HG03469 (cell line): ENCODE measurements around the gene KIF16B.

Experiments used
- ATAC-seq: cut with Tn5 transposase; IDR thresholded peaks from one replicate; pipeline ENCODE4 v1.9.1; 2021; ENCODE audit warnings: mild to moderate bottlenecking, moderate library complexity, moderate number of reproducible peaks; ENCODE audit not compliant: unreplicated experiment

The KIF16B gene

DNA sequence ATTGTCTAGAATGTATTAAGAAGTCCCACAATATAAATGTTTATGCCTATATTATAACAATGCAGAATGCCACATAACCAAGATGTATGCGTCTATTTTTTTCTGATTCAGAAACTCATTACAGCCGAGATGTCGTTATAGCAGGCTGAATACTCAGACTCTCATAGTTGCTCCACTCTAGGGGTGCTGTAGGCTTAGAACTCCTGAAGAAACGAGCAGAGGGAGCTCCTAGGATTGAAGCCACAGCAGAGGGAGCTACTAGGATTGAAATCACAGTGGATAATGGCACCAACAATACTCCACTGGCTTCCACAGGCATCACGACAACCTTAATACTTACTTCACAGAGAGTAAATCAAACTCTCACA lies 208.9 kb downstream of the KIF16B start:
- ATAC-seq: no peak

DNA sequence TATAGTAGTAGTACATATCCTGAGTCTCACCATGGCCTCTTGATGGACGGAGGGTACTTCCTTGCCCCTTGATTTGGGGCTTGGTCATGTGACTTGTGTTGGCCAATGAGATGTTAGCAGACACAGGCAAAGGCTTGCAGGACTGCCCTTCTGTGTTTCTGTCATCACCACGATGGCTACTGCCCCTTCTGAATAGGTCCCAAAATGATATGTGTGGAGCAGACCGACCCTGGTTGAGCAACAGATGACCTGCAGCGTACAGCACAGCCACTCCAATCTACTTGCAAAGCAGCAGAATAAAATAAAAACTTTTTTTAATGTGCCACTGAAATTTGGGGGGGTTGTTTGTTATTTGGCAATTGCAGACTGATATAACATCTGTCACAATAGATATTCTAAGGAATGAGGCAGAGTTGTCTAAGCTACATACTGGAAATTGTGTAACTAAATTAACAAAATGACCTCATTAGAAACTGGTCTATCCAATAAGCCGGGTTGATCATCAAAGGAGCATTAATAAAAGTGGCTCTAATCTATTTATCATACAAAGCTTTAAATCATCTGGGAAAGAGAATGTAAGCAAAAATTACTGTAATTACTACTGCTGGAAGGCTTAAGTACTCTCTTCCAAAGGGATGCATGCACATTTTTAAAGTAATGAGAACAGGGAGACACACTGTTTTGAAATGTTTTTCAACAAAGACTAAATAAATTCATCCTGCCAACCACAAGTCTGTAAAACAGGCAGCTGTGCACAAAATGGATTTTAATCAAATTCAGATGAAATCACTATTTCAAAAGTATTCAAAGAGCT lies 209.5 kb downstream of the KIF16B start:
- ATAC-seq: no peak

DNA sequence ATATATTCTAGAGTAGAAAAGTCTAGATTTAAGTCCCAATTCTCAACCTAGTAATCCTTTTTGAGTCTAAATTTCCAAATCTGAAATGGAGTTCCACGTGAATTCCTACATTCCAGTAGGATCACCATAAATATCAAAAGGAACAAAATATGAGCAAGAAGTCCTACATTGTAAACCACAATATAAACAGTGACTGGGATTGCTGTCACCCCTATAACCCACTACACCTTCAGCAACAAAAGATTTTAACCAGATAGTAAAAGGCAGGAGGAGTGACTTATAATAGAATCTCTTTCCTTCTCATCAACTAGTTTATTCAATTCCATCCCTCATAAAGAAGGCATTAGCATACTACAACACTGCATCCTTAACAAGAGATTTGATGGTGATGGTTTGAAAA lies 210.6 kb downstream of the KIF16B start:
- ATAC-seq: no peak

DNA sequence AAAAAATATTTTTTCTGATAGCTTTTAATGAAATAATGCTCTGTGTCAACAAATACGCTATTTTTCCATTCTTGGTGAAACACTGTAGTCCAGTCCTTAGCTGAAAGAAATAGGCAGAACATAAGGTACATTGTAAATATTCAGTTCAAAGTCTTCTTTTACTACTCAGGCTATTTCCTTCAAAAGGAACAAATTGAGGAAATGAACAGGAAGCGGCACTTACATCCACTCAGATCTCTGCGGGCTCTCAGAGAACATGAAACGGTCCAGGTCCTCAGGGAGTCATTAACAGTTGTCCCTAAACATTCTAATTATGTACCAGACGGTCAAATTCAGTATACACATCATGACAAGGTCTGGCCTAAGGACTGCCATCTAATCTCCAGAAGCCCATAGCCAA lies 212.6 kb downstream of the KIF16B start:
- no peak for ATAC-seq

DNA sequence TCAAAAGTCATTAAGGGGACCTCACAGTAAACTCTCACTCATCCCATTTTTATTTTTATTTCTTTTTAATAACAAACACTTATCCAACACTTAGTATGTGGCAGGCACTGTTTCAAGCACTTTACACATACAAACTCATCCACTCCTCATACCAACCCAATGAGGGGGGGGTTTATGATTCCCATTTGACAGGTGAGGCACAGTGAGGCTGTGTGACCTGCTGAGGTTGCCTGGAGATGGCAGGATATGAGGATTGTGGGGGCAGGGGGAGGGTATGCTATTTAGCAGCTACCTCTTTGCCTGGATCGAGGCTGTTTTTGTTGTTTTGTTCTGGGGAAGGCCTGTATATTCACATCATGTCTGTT lies 219.8 kb downstream of the KIF16B start:
- ATAC-seq: no peak

DNA sequence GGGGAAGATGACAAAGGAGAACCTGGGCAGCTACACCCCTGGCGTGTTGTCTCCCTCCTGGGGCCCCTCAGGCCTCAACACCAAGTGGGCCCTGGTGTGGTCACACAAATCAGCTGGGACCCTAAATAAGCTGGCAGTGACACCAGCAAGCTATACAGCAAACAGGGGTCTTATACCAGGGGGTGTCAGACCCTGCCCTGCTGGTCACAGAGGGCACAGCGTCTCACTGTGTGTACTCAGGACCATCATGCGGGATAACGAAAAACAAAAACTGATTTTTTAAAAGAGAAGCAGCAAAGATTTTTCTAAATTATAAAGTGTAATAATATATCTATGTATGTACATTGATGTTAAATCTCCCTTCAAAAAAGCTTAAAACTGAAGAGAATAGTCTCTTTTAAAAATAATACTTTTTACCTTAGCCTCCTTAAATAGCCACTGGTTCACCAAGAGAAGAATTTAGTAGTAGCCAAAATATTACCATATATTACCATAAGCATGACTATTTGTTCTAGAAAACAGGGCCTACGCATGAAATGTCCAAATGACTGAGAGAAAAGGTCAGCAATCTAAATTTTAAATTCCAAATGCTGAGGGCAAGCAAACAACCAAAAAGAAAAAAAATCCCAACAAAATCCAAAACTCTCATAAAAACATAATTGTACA lies 220.4 kb downstream of the KIF16B start:
- no peak for ATAC-seq

DNA sequence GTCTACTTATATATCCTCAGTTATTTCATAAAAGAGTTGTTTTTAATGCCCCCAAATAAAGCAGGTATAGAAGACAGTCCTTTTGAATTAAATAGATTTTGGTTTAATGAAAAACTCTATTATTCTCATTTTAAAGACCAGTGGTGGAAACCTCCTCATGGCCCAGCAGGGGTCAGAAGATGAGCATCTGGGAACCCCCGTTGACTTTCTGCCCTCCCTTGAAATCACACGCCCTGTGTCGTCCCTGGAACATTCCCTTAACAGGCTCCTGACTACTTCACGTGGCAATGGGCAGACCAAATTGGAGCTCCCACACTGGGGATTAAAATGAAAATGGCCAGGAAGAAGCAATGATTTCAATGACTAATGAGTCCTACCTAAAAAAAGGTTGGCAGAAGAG lies 220.9 kb downstream of the KIF16B start:
- no peak for ATAC-seq

DNA sequence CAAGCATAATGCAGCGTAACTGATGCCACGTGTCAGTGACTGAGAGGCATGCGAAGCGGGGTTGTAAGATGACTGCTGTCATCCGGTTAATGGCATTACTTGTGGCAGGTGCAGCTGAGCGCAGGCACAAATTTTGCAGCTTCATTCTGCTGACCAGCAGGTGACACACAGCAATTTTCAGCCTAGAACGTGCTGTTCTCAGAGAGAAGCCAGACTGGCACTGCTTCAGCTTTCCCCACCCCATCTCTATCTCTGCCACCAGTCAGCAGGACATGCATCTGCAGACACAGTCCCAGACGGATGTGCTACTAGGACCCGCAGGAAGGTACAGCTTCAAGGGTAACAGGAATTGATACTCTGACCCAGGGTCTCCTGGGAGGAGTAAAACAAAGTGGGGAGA lies 221.8 kb downstream of the KIF16B start:
- ATAC-seq: no peak

DNA sequence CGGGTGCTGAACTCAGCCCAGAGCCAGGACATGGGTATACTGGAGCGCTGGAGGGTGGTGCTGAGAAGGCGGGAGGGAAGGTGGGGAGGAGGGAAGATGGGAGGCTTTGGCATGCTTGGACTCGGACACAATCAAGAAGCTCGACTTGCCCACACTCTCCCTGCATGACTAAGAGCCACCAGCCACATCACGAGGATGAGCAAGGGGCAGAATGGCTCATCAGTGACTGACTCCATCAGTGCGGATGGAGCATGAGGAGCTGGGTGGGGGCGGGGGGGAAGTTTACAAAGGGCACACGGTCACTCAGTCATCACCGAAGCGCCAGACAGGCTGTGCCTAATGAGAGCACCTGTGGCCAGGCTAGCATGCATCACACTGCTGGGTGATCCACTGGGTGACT lies 222.8 kb downstream of the KIF16B start:
- ATAC-seq: no peak

DNA sequence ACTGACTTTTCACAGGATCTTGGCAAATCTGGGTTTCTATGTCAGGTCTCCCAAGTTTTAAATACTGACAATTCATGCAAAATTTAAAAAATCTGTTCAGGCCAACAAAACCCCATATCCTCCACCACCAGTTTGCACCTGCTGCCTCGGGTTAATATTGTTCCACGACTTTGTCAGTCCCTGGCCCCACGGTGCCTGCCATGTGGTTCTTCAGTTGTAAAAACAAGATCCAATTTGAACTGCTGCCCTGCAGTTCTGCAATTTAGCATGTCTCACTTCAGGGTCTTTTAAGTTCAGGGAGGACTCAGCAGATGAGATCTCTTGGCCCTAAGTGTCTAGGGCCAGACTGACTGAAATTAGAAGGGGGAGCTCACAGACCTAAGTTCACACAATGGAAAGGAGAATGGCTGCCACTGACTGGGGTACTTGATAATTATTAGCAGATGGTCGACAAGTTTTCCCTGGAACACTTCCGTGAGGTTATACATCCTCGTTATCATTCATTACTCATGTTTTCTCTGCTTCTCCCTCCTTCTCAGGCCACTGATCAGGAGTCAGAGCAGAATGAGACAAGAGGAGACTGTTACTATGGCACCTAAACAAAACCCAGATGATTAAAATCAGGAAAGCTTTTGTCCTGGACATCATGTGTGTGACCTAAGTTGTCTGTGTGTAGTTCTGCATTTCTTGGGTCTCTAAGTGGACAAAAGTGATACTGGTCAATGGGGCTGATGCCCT lies 223.6 kb downstream of the KIF16B start:
- no peak for ATAC-seq

DNA sequence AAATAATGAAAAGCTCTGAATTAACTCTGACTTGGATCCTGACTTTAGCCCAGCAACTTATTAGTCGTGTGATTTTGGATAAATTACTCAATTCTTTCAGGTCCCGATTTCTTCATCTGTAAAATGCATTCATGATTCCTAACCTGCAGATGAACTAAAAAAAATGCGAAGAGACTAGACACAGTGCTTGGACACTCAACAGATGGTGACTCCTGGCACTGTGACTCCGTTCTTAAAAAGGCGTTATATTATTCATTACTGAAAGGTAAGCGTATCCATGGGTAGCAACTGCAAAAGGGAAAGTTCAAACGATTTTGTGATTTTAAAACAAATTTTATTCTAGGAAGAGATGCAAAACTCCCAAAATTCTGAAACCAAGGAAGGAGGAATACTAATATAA lies 226.3 kb downstream of the KIF16B start:
- no peak for ATAC-seq

DNA sequence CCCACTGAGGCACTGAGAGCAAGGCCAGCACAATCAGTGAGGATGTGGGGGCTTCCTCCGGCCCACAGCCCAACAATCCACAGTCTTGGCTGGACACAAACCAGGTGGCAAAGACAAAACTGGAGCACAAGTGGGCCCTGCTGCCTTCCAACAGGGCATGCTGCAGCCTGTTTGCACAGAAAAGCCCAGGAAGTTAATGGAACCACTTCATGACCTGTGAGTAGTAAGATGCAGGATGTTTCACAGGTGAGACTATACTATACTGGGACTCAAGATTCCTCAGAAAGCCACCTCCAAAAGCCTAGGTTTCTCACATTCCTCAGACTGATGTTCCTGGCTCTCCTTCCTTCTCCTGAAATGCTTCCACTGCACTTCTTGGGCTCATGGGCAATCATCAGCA lies 235.5 kb downstream of the KIF16B start:
- ATAC-seq: no peak

DNA sequence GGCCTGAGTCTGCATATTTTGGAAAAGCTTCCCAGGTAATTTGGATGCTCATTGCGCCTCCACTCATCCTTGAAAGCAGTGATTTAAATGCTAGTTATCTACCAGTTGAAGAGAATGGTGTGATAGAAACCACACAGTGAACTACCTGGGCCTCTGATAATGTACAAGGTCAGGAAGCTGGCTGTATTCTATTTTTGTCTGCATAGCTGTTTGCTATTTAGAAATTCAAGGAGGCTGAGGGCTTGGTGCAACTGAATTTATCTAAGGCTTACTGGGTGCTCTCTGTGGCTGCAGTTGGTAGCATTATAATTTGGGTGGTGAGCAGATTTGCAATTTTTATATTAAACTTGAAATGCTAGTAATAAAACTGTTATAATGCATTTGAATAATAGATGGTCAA lies 245.6 kb downstream of the KIF16B start:
- ATAC-seq: no peak

DNA sequence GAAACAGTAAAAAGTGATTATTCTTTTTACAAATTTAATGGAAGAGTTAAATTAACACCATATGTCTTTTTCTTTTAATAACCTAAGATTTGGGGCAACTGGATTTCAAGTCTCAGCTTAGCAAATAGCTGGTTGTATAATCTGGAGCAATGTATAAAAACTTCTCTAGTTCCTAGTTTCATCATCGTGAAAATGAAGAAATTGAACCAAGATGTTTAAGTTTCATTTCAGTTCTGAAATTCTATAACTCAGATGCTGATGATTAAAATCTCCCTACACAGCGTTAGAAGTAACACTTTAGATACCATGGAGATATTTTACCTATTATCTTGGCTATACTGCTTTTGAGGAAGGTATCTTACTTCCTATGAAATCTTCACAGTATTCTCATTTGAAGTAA lies 252.0 kb downstream of the KIF16B start:
- ATAC-seq: no peak

DNA sequence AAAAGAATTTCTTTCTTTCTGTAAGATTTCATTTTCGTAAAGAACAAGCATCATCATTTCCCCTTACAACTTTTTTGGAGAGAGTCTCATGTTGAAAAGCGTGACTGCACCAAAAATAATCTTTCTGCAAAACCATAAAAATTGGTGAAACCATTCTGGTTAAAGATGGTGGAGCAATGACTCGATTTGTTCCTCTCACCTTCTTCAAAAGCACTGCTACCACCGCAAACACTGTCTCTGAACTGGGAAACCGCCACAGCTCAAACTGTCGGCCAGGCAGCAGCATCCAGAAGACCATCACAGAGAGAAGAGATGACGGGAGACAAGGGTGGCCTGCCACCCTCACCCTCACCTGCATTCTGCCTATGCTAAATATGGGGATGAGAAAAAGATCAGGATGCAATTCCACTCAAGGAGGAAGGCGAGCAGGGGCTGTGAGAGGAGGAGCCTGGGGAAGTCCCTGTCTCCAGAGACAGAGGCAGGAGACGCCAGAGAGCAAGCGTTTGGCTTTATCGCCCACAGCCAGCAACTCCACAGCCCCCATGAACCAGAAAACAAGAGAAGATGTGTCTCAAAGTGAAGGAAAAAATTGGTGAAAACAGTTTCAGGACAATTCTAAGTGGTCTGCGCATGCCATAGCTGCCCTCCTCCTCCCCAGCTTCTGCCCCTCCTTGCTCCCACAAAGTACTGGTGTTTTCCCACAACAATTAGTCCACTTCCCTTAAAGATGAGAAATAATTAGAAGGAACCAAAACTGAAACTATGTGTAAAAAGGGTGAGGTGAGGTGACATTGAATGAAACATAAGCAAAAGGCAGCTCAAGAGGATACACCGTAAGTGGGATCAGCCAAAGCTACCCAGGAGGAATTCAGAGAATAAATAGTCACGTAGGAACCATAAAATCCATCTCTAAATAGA lies 255.5 kb downstream of the KIF16B start:
- no peak for ATAC-seq

DNA sequence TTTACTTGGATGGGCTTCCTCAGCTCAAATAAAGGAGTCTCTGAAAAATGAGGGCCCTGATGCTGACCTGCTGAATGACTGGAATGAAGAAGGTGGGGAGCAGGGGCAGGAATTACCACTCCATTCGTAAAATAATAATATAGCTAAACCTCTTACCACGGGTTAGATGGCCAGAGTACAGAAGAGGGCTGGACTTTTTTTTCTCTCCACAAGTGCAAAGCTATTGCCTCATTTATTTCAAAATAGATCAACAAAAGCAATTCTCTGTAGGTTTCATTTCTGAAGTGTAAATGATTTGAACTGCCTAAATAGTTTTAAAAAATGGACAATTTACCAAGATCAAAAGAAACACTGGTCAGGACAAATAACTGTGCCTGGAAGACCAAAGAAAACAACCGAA lies 256.7 kb downstream of the KIF16B start:
- ATAC-seq: no peak

DNA sequence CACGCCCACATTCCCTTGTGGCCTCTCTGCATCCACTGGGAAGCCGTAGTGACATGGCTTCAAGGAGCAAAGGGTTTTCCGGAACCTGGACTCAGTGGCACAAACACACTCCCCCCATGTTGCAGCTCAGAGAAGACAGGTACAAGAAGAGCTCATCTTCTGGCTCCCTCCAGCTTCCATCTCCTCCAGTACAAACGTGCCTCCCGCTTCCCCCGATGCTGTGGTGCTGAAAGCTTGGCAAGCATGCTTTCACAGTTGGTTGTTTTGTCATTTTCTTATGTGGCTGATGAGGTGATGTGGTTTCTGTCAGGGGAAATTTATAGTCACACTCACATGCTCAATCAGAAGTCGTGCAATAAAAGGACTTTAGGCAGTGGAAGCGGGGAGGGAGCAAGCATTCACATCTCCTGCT lies 258.5 kb downstream of the KIF16B start:
- ATAC-seq: no peak

DNA sequence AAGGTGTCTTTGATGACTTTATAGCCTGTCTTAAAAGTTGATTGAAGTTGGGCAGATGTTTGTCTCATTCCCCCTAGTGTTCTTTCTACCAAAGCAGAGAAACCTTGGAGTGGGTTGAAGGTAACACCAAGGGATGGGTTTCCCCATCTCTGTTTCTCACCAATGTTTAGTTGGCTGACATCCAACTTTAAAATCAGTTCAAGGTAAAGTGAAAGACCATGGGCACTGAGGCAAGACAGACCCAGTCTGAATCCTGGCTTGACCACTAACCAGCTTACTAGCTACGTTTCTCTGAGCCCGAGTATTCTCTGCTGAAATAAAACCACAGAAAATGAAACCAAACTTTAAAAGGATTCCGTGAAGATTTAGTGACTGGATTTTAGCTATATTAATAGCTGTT lies 258.9 kb downstream of the KIF16B start:
- ATAC-seq: peak; percentile 63

DNA sequence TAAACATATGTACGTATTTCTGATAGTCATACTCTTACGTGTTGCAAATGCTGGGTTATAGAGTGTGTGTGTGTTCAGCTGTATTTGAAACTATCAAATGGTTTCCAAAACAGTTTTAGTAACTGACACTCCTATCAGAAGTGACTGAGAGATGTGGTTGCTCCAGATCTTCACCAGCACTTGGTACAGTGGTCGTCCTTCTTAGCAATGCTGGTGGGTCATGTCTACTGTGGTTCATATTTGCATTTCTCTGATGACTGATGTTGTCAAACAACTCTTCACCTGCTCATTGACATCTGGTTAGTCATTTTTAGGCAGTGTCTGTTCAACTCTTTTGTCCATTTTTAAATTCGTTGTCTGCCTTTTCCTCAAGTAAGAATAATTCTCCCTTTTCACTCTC lies 259.3 kb downstream of the KIF16B start:
- no peak for ATAC-seq

DNA sequence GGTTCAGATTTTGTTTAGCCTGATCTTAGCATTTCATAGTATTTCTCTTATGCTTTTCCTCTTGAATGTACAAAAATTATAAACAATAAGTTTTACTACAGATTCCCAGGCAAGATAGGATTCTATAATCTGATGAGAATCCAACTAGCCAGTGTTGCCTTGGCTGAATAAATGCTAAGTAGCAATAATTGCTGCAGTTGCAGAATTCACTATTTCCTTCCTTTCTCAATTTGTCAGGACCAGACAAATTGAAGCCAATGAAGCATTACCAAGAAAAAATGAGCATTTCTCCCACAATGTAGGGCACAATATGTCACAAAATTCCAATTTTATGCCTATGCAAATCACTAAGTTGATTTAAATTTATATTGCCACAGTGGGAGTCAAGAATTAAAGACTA lies 260.2 kb downstream of the KIF16B start:
- no peak for ATAC-seq

DNA sequence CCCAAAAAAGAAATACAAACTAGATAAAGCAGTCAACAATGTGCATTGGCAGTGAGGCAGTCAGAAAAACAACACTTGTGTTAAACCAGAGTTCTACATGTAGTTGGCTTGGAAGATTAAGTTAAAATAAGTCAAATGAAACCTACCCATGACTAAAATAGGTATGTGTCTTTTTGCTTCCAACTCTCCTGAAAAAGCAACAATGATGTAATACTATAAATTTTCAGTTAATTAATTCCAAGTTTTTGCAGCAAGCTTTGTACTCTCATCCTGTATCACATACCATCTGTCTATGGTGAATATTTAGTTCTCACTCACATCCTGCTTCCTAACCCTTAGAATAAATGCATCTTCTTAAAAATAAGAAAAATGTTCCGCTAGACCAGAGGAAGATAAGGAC lies 261.5 kb downstream of the KIF16B start:
- ATAC-seq: no peak
